ENCODE measurements around the gene HEYL. TPM values are rescaled to one million over a fixed set of nuclear protein-coding genes. Genes with fewer than 3 reads are reported as not detected.
A peak's percentile ranks its signal among the peaks of the same experiment; 100 is the strongest.

HEYL gene
- under 0.01 TPM in 1 of 2 replicates, not detected in the other for total RNA-seq

DNA sequence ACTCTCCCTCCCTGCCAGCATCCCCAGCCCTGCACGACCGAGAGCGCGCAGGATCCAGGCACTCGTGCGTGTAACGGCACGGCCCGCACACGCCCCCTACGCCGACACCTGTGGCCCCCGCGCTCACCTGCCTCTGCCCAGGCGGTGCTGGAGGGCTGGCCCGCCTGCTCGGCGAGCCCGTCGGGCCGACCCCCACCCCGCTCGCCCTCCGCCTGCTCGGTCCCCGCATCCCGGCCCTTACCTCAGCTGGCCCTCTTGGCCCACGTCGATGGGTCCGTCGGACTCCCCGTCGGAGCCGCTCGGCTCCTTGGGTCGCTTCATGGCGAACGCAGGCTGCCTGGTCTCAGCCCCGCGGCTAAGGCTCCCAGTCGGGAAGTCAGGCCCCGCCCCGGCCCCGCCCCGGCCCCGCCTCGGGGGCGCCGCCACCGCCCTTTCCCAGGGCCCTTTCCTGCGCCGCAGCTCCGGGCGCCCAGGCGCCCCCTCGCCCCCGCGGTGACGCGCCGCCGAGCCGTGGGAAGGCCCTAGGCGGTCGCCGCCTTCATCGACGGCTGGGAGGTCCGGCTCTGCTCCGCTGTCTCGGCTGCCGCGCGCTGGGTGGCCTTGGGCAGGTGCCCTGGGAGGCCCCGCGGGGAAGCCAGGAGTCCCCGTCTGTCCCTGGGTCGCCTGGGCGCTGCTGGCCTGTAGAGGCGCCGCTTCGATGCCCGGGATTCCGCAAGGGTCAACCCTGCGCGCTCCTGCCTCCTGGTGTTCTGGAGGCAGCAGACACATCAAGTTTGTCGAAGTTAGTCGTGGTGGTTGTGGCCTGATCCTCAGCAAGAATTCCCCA, at the start of gene HEYL:
TSS of gene HEYL (minus strand) at position 339 of the 826 bp plus-strand sequence. CDS start at position 321, 18 bp downstream.
- Histone ChIP-seq H3K36me3 (ENCODE audit: control insufficient read depth, insufficient read depth, low read length) (no peaks in the 10 kb centered on the region), H3K27me3 (ENCODE audit: control insufficient read depth, insufficient read depth, low read length) (peaks cover 6% of the 10 kb centered on the region), H3K4me3 (ENCODE audit: low read depth, low read length) (peak within 1 kb of the TSS; percentile 24)
- TF ChIP-seq, protein P1, sequence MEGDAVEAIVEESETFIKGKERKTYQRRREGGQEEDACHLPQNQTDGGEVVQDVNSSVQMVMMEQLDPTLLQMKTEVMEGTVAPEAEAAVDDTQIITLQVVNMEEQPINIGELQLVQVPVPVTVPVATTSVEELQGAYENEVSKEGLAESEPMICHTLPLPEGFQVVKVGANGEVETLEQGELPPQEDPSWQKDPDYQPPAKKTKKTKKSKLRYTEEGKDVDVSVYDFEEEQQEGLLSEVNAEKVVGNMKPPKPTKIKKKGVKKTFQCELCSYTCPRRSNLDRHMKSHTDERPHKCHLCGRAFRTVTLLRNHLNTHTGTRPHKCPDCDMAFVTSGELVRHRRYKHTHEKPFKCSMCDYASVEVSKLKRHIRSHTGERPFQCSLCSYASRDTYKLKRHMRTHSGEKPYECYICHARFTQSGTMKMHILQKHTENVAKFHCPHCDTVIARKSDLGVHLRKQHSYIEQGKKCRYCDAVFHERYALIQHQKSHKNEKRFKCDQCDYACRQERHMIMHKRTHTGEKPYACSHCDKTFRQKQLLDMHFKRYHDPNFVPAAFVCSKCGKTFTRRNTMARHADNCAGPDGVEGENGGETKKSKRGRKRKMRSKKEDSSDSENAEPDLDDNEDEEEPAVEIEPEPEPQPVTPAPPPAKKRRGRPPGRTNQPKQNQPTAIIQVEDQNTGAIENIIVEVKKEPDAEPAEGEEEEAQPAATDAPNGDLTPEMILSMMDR (IDR thresholded peaks at IDR 0.05; ENCODE audit: insufficient read depth, low read length, severe bottlenecking): peak; percentile 52
- FAIRE-seq: no peak
- DNase-seq (ENCODE audit: low read depth): peak; percentile 17

GRCh38 chr1:39689214-39689613, 49.8 kb upstream of the HEYL start:
- DNase-seq (ENCODE audit: low read depth): no peak
- TF ChIP-seq, protein P1 (IDR thresholded peaks at IDR 0.05; ENCODE audit: insufficient read depth, low read length, severe bottlenecking): no peak
- Histone ChIP-seq H3K36me3 (ENCODE audit: control insufficient read depth, insufficient read depth, low read length) (no peaks in the 10 kb centered on the region), H3K4me3 (ENCODE audit: low read depth, low read length) (no peak overlapping the region), H3K27me3 (ENCODE audit: control insufficient read depth, insufficient read depth, low read length) (peaks cover 18% of the 10 kb centered on the region)
- FAIRE-seq: no peak

GRCh38 chr1:39688706-39689105, 49.3 kb upstream of the HEYL start:
- FAIRE-seq (peak; percentile 28), DNase-seq (ENCODE audit: low read depth) (peak; percentile 80)
- H3K36me3 ChIP-seq (ENCODE audit: control insufficient read depth, insufficient read depth, low read length): no peaks in the 10 kb centered on the region
- H3K4me3 ChIP-seq (ENCODE audit: low read depth, low read length): no peak overlapping the region
- TF ChIP-seq, protein P1 (IDR thresholded peaks at IDR 0.05; ENCODE audit: insufficient read depth, low read length, severe bottlenecking): no peak
- peaks cover 18% of the 10 kb centered on the region for H3K27me3 ChIP-seq (ENCODE audit: control insufficient read depth, insufficient read depth, low read length)

- peak; percentile 23 for FAIRE-seq
- Histone ChIP-seq H3K36me3 (ENCODE audit: control insufficient read depth, insufficient read depth, low read length) (no peaks in the 10 kb centered on the region), H3K4me3 (ENCODE audit: low read depth, low read length) (no peak overlapping the region), H3K27me3 (ENCODE audit: control insufficient read depth, insufficient read depth, low read length) (peaks cover 16% of the 10 kb centered on the region)
- DNase-seq (ENCODE audit: low read depth): no peak
- TF ChIP-seq, protein P1 (IDR thresholded peaks at IDR 0.05; ENCODE audit: insufficient read depth, low read length, severe bottlenecking): no peak
These were observed 47.8 kb upstream of the HEYL start for GRCh38 chr1:39687243-39687642.

- DNase-seq (ENCODE audit: low read depth): no peak
- Histone ChIP-seq H3K36me3 (ENCODE audit: control insufficient read depth, insufficient read depth, low read length) (no peaks in the 10 kb centered on the region), H3K4me3 (ENCODE audit: low read depth, low read length) (no peak overlapping the region), H3K27me3 (ENCODE audit: control insufficient read depth, insufficient read depth, low read length) (peaks cover 17% of the 10 kb centered on the region)
- TF ChIP-seq, protein P1 (IDR thresholded peaks at IDR 0.05; ENCODE audit: insufficient read depth, low read length, severe bottlenecking): no peak
- no peak for FAIRE-seq
These were observed 45.6 kb upstream of the HEYL start for GRCh38 chr1:39685071-39685470.
